A172 (cell line): ENCODE results near the gene PSMD8. TPM values are rescaled to one million over a fixed set of nuclear protein-coding genes. Genes with fewer than 3 reads are reported as not detected.
"Not testable (repeated sequence)": the region's sequence is repeated elsewhere in the genome, so short reads cannot be mapped to it uniquely, and the experiment has no call there.

Experiments used
- DNase-seq: peaks from one replicate; pipeline ENCODE4 v3.0.0-alpha.2; 2015; ENCODE audit warnings: low spot score
- total RNA-seq: library from RNA; depleted of rRNA; stranded (reverse); fragments of >200 nt; shearing (Covaris generic); gene quantifications from 2 replicates; pipeline ENCODE4 v1.2.3, GENCODE V29; 2014; rRNA removed

PSMD8 gene
- total RNA-seq, result 447 and 579 TPM in 2 replicates

DNA sequence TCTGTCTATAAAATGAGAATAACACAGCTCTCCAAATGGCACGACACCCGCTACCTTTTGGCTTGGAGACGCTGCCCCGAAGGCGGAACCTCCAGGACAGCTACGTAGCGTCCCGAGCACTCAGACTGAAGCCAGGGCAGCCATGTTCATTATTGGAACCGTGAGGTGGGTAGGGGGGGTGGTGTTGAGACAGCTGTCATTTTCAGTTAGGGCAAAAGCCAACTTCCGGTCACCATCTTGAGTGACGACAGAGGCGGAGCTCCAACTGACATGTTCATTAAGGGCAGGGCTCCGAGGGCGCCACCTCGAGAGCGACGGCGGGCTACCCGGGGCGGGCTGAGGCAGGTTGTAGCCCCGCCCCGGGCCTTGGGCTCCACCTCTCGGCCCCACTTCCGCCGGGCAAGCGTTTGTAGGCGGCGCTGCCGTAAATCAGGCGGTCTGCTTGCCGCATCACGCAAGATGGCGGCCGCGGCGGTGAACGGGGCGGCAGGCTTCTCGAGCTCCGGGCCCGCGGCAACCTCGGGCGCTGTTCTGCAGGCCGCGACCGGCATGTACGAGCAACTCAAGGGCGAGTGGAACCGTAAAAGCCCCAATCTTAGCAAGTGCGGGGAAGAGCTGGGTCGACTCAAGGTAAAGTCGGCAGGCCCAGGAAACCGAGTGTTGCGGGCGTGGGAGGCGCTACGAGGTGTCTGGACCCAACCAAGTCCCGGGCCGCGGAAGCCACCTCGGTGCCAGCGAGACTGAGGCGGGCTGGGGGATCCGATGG is at the start of gene PSMD8:
PSMD8 (plus strand) TSS at position 240 of the 766 bp plus-strand sequence; CDS start at position 271, 31 bp downstream.
- DNase-seq, result peak; percentile 99

- no peak for DNase-seq
These were observed 47.8 kb upstream of the PSMD8 start for GRCh38 chr19:38326591-38326990.

DNA sequence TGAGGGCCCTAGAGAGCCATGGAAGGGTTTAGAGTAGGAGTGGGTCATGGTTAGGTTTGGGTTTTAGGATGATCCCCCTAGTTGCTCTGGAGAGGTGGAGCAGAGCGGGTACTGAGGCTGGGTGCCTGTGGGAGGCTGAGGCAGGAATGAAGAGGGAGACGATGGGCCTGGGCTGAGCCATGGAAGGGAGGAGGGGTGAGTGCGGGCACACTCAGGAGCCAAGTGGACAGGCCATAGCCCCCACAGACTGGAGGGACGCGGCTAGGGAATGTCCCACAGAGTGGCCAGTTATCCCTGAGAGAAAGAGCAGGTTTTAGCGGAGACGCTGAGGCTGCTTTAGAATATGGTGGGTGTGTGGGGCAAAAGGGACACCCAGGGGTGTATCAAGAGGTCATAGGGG is 44.7 kb upstream of the PSMD8 start:
- no peak for DNase-seq

DNA sequence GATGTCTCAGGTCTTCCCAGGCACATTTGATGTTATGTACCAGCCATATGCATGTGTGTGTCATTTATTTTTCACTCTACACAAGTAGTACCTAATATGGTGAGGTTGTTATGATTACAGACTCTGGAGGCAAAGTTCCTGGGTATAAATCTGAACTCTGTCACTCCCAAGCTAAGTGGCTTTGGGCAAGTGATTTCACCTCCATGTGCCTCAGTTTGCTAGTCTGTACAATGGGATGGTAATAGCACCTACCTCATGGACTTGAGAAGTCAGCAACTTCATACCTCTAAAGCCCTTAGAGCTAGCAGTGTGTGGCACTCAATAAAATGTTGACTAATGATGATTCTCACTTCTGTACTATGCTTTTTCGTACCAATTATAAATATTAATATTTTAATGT is 42.6 kb upstream of the PSMD8 start:
- DNase-seq, result no peak

DNA sequence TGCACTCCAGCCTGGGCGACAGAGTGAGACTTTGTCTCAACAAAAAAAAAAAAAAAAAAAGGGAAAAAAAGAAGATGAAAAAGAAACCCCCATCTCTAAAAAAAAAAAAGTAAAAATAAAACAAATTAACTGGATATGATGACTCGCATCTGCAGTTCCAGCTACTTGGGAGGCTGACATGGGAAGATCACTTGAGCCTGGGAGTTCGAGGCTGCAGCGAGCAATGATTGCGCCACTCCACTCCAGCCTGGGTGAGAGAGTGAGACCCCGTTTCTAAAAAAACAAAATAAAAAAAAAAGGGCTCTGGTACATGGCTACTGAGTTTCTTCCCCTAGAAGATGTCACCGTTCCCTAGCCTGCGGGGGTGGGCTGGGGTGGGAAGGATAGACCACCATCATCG is 41.1 kb upstream of the PSMD8 start:
- DNase-seq, result no peak

- DNase-seq, result peak; percentile 96
These were observed 38.3 kb upstream of the PSMD8 start for GRCh38 chr19:38335949-38336637.

DNA sequence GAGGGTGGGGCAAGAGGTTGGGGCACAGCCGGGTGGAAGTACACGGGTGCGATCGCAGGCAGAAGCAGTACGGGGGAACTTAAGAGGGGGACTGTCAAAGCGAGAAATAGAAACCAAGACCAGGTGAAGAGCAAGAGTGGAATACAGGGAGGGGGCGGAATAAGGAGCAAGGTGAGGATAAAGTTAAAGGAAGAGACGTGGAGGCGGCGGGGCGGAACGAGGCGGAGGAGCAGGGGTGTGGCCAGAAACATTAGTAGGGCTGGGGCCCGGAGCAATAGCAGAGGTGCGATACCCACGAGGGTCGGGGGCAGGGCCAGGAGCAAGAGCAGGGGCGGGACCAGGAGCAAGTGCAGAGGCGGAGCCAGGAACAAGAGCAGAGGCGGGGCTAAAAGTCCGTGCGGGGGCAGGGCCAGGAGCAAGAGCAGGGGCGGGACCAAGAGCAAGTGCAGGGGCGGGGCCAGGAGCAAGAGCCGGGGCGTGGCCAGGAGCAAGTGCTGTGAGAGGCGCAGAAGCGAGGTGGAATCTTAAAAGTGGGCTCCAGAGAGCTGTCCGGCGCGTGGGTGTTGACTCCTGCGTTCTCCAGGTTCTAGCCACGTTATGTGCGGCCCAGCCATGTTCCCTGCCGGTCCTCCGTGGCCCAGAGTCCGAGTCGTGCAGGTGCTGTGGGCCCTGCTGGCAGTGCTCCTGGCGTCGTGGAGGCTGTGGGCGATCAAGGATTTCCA is 37.6 kb upstream of the PSMD8 start:
- peak; percentile 92 for DNase-seq

DNA sequence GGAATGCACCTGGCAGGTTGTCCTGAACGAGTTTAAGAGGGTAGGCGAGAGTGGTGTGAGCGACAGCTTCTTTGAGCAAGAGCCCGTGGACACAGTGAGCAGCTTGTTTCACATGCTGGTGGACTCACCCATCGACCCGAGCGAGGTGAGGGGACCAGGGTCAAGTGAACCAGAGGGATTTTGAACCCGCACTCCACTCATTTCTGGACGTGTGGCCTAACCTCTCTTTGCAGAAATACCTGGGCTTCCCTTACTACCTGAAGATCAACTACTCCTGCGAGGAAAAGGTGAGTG is 37.1 kb upstream of the PSMD8 start:
- DNase-seq, result no peak

DNA sequence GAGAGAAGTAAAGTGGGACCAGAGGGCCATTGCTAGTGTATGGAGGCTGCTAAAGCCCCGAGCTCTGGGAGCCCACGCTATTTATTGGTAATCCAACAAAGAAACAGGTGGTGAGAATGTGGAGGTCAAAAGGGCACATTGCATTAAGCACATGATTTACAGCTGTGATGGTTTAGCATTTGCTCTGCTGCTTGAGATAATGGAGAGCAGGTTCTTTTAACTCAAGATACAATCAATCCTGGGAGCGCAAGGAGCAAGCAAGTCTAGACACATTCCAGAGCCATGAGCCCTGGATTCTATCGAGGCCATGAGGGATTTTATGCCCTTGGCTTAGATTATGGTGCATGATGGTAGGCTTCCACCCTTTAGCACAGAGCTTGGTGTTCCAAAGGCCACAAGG is 35.4 kb upstream of the PSMD8 start:
- not testable (repeated sequence) for DNase-seq

DNA sequence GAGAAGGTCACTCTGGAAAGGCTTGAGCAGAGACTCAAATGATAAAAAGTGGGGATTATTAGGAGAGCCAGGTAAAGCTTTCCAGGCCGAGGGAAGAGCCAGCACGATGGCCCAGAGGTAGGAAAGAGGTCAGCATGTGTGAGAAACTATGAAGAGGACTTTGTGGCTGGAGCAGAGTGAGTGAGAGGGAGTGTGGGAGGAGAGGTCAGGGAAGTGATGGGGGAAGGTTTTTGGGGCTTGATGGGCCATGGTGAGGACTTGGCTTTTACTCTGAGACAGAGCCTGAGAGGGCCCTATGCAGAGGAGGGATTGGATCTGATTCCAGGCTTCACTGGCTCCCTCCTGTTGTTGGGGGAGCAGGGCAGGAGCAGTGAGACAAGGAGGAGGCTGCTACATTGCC is 33.4 kb upstream of the PSMD8 start:
- DNase-seq, result no peak

DNA sequence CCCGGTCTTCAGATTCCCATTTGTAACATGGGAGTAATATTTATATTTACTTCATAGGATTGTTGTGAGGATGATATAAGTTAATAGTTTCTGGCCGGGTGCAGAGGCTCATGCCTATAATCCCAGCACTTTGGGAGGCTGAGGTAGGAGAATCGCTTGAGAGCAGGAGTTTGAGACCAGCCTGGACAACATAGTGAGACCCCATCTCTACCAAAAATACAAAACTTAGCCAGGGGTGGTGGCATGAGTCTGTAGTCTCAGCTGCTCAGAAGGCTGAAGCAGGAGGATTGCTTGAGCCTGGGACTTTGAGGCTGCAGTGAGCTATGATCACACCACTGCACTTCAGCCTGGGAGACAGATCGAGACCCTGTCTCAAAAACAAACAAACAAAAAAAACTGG is 27.5 kb upstream of the PSMD8 start:
- no peak for DNase-seq

DNA sequence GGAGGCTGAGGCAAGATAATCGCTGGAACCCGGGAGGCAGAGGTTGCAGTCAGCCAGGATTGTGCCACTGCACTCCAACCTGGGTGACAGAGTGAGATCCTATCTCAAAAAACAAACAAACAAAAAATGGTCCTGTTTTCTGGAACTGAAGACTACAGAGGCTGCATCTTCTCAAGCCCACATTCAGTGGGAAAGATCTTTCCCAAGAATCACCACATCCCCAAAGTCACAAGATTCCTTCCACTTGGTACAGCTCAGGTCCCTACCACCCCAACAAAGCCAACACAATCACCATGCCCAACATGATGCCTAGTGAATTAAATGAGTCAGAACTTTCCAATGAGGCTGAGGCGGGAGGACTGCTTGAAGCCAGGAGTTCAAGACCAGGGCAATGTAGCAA is 23.5 kb upstream of the PSMD8 start:
- DNase-seq, result no peak

- no peak for DNase-seq
These were observed 22.4 kb upstream of the PSMD8 start for GRCh38 chr19:38351865-38352395.

GRCh38 chr19:38352611-38353010 is 21.8 kb upstream of the PSMD8 start:
- DNase-seq, result no peak

DNA sequence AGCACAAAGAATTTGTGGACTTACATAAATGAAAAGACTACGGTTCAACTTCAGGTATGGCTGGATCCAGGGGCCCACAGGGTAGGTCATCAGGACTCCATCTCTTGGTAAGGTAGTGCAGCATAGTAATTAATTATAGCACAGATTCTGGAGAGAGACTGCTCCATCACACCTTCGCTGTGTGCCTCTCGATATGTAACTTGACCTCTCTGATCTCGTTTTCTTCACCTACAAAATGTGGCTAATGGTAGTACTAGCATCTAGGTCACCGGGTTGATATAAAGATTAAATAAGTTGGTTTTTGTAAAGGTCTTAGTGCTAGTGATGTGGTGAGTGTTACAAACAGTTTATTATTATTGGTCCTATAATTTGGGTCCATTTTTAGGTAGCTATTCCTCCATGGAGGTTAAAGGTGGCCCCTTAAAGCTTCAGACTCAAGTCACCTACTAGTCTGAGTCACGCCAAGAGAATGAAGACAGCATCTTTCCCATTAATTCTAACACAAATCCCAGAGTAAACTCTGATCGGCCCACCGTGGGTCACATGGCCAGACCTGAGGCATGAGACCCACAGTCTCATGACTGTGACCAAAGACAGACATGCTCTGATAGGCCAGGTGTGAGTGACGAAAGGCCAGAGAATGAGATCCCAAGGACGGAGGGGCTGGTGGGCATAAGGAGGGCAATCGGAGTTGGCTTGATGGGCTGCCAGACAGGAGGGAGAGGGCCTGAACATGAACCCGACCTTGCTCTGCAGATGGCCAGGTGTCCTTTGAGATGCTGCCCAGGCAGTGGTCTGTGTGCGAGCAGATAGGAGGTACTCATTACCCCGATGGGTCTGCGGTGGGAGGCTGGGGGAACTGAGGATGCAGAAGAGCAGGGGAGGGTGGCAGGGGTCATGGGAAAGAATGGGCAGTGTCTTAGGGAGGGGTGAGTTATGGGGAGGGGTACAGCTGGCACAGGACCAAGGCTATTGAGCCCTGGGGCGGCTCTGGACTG is 18.3 kb upstream of the PSMD8 start:
- no peak for DNase-seq

- no peak for DNase-seq
These were observed 16.3 kb upstream of the PSMD8 start for GRCh38 chr19:38358071-38358470.

GRCh38 chr19:38359242-38360021 is 14.9 kb upstream of the PSMD8 start:
- no peak for DNase-seq

- no peak for DNase-seq
These were observed 14.0 kb upstream of the PSMD8 start for GRCh38 chr19:38360351-38360750.

DNA sequence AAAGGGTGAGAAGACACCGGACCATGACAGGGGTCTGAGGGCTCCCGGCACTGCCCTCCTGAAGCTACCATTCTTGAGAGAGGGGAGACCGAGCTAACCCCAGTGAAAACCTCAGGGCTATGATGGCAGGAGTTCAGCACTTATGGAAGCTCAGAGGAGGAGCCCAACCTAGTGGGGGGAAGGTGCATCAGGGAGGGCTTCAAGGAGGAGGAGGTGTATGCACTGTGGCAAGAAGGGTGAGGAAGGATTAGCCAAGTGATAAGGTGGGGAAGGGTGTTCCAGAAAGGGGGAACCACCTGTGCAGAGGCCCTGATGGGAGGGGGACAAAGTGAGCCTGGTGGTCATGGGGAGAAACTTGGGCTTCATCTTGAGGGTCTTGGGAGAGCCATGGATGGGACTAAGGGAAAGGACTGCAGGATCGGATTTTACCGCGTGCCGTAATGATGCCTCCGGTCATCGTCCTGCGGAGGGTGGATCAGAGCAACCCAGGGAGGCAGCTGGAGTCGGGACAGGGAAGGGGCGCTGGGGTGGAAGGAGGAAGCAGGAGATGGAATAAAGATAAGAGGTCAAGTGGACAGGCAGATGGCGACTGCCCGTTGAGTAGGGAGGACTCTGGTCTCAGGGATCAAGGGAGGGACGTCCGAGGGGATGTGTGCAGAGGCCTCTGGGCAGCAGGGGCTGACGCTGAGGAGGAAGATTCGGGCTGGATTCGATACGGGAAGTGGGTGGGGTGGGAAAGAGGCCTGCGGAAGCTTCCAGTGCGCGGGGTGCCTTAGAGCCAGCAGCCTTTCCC is 13.3 kb upstream of the PSMD8 start:
- DNase-seq, result no peak

- DNase-seq, result peak; percentile 72
These were observed 12.7 kb upstream of the PSMD8 start for GRCh38 chr19:38361633-38362075.
